K562 (cell line): ENCODE data around the gene FASN.

Experiments
- JUNB ChIP-seq: fragments of 450-650 bp; formaldehyde crosslinking; conservative IDR thresholded peaks from 2 replicates; pipeline ENCODE4 v1.4.0; 2020; ENCODE audit warnings: mild to moderate bottlenecking
- RBBP5 ChIP-seq: fragments of 200-600 bp; sonication (generic); IDR thresholded peaks from 2 replicates; pipeline ENCODE4 v1.6.1; 2012; ENCODE audit warnings: borderline replicate concordance, mild to moderate bottlenecking, low read length, control low read depth, inconsistent platforms; ENCODE audit not compliant: insufficient read depth, poor library complexity, severe bottlenecking

GRCh38 chr17:82046903-82047302 is 51.1 kb downstream of the FASN start:
- TF ChIP-seq RBBP5 (no peak), JUNB (CRISPR knock-in tag) (no peak)
